ENCODE measurements around the gene SLC24A2. TPM values are rescaled to one million over a fixed set of nuclear protein-coding genes. Genes with fewer than 3 reads are reported as not detected.

Gene SLC24A2
- total and polyA plus RNA-seq, 2 experiments from 2014 or later: 3.5 to 7.1 TPM

DNA sequence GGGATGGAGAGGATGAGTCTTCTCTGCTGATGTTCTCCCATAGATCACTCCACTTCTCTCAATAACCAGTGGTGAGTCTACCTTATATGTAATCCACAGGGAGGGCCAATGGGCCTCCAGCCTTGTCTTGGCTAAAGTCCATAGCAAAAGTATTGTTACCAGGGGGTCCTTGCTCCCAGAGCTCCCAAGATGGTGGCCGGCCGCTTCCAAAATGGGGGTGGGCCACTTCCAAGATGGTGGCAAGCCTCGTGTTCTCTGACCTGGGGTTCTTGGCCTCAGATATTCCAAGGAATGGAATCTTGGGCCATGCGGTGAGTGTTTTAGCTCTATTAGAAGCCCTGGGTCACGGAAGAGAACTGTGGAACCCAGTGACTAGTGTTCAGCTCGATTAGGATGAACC is 12.0 kb upstream of the SLC24A2 start:
- H3K27me3 ChIP-seq (ENCODE audit: insufficient read depth): no peaks in the 10 kb centered on the region
- no peak for ATAC-seq
- no peaks in the 10 kb centered on the region for H3K79me2 ChIP-seq (replicated peaks; ENCODE audit: insufficient read depth)
- H3K27ac ChIP-seq (ENCODE audit: low read depth): 0 out of 2 replicates have a peak overlapping the region, but pooled peaks have one; percentile 46
- H3K4me3 ChIP-seq: no peak overlapping the region
- Mint-ChIP-seq H3K27me3 (ENCODE audit: insufficient read depth, low read depth, poor library complexity) (no peaks in the 10 kb centered on the region), H3K4me3 (no peak overlapping the region), H3K9me3 (no peaks in the 10 kb centered on the region; the same call in 2 of the 3 replicates), H3K36me3 (ENCODE audit: low read depth) (peaks cover 7% of the 10 kb centered on the region; the same call in 2 of the 3 replicates), H3K4me1 (peaks cover 69% of the 10 kb centered on the region), H3K27ac (peak overlapping the region; percentile 61; the same call in 1 of the 2 replicates)
- H3K4me2 ChIP-seq: no peak overlapping the region
- TF ChIP-seq, protein P1, sequence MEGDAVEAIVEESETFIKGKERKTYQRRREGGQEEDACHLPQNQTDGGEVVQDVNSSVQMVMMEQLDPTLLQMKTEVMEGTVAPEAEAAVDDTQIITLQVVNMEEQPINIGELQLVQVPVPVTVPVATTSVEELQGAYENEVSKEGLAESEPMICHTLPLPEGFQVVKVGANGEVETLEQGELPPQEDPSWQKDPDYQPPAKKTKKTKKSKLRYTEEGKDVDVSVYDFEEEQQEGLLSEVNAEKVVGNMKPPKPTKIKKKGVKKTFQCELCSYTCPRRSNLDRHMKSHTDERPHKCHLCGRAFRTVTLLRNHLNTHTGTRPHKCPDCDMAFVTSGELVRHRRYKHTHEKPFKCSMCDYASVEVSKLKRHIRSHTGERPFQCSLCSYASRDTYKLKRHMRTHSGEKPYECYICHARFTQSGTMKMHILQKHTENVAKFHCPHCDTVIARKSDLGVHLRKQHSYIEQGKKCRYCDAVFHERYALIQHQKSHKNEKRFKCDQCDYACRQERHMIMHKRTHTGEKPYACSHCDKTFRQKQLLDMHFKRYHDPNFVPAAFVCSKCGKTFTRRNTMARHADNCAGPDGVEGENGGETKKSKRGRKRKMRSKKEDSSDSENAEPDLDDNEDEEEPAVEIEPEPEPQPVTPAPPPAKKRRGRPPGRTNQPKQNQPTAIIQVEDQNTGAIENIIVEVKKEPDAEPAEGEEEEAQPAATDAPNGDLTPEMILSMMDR (conservative IDR thresholded peaks at IDR 0.05; ENCODE audit: low read depth in 2 of 2): no peak
- TF ChIP-seq, protein P2, sequence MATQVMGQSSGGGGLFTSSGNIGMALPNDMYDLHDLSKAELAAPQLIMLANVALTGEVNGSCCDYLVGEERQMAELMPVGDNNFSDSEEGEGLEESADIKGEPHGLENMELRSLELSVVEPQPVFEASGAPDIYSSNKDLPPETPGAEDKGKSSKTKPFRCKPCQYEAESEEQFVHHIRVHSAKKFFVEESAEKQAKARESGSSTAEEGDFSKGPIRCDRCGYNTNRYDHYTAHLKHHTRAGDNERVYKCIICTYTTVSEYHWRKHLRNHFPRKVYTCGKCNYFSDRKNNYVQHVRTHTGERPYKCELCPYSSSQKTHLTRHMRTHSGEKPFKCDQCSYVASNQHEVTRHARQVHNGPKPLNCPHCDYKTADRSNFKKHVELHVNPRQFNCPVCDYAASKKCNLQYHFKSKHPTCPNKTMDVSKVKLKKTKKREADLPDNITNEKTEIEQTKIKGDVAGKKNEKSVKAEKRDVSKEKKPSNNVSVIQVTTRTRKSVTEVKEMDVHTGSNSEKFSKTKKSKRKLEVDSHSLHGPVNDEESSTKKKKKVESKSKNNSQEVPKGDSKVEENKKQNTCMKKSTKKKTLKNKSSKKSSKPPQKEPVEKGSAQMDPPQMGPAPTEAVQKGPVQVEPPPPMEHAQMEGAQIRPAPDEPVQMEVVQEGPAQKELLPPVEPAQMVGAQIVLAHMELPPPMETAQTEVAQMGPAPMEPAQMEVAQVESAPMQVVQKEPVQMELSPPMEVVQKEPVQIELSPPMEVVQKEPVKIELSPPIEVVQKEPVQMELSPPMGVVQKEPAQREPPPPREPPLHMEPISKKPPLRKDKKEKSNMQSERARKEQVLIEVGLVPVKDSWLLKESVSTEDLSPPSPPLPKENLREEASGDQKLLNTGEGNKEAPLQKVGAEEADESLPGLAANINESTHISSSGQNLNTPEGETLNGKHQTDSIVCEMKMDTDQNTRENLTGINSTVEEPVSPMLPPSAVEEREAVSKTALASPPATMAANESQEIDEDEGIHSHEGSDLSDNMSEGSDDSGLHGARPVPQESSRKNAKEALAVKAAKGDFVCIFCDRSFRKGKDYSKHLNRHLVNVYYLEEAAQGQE (IDR thresholded peaks at IDR 0.05; ENCODE audit: unreplicated experiment): no peak
- TF ChIP-seq EZH2 (IDR thresholded peaks at IDR 0.05; ENCODE audit: low read depth, unreplicated experiment) (no peak), NANOG (IDR thresholded peaks at IDR 0.05; ENCODE audit: borderline replicate concordance) (no peak)
- H2AFZ ChIP-seq: no peak overlapping the region
- H3F3A ChIP-seq (replicated peaks; ENCODE audit: low read depth): no peaks in the 10 kb centered on the region
- H4K20me1 ChIP-seq (replicated peaks; ENCODE audit: insufficient read depth): no peaks in the 10 kb centered on the region
- DNase-seq (ENCODE audit: low spot score): no peak
- no peaks in the 10 kb centered on the region for H3K36me3 ChIP-seq (ENCODE audit: insufficient read depth)
- peaks cover 77% of the 10 kb centered on the region for H3K4me1 ChIP-seq (ENCODE audit: insufficient read depth)
- H3K9me2 ChIP-seq (ENCODE audit: insufficient read depth): 0 out of 2 replicates have a peak, but pooled peaks cover 4% of the 10 kb centered on the region

GRCh38 chr9:19799784-19800183 is 10.9 kb upstream of the SLC24A2 start:
- peak; percentile 89 for DNase-seq (ENCODE audit: low spot score)

More at GRCh38 chr9:19799784-19800183, 10.9 kb upstream of the SLC24A2 start:
- Histone ChIP-seq H3K4me3 (no peak overlapping the region), H4K20me1 (replicated peaks; ENCODE audit: insufficient read depth) (no peaks in the 10 kb centered on the region), H3K27ac (ENCODE audit: low read depth) (peak overlapping the region; percentile 46; the same call in 1 of the 2 replicates), H2AFZ (no peak overlapping the region), H3K36me3 (ENCODE audit: insufficient read depth) (no peaks in the 10 kb centered on the region), H3K9me2 (ENCODE audit: insufficient read depth) (0 out of 2 replicates have a peak, but pooled peaks cover 4% of the 10 kb centered on the region), H3K27me3 (ENCODE audit: insufficient read depth) (no peaks in the 10 kb centered on the region), H3F3A (replicated peaks; ENCODE audit: low read depth) (no peaks in the 10 kb centered on the region), H3K4me1 (ENCODE audit: insufficient read depth) (peaks cover 66% of the 10 kb centered on the region), H3K4me2 (peak overlapping the region; percentile 19; the same call in 1 of the 2 replicates), H3K79me2 (replicated peaks; ENCODE audit: insufficient read depth) (no peaks in the 10 kb centered on the region)
- peak overlapping the region; percentile 71 for H3K27ac Mint-ChIP-seq
- ATAC-seq: peak; percentile 93
- peaks cover 7% of the 10 kb centered on the region; the same call in 2 of the 3 replicates for H3K36me3 Mint-ChIP-seq (ENCODE audit: low read depth)
- H3K27me3 Mint-ChIP-seq (ENCODE audit: insufficient read depth, low read depth, poor library complexity): no peaks in the 10 kb centered on the region
- TF ChIP-seq EZH2 (IDR thresholded peaks at IDR 0.05; ENCODE audit: low read depth, unreplicated experiment): no peak
- TF ChIP-seq, protein P3, sequence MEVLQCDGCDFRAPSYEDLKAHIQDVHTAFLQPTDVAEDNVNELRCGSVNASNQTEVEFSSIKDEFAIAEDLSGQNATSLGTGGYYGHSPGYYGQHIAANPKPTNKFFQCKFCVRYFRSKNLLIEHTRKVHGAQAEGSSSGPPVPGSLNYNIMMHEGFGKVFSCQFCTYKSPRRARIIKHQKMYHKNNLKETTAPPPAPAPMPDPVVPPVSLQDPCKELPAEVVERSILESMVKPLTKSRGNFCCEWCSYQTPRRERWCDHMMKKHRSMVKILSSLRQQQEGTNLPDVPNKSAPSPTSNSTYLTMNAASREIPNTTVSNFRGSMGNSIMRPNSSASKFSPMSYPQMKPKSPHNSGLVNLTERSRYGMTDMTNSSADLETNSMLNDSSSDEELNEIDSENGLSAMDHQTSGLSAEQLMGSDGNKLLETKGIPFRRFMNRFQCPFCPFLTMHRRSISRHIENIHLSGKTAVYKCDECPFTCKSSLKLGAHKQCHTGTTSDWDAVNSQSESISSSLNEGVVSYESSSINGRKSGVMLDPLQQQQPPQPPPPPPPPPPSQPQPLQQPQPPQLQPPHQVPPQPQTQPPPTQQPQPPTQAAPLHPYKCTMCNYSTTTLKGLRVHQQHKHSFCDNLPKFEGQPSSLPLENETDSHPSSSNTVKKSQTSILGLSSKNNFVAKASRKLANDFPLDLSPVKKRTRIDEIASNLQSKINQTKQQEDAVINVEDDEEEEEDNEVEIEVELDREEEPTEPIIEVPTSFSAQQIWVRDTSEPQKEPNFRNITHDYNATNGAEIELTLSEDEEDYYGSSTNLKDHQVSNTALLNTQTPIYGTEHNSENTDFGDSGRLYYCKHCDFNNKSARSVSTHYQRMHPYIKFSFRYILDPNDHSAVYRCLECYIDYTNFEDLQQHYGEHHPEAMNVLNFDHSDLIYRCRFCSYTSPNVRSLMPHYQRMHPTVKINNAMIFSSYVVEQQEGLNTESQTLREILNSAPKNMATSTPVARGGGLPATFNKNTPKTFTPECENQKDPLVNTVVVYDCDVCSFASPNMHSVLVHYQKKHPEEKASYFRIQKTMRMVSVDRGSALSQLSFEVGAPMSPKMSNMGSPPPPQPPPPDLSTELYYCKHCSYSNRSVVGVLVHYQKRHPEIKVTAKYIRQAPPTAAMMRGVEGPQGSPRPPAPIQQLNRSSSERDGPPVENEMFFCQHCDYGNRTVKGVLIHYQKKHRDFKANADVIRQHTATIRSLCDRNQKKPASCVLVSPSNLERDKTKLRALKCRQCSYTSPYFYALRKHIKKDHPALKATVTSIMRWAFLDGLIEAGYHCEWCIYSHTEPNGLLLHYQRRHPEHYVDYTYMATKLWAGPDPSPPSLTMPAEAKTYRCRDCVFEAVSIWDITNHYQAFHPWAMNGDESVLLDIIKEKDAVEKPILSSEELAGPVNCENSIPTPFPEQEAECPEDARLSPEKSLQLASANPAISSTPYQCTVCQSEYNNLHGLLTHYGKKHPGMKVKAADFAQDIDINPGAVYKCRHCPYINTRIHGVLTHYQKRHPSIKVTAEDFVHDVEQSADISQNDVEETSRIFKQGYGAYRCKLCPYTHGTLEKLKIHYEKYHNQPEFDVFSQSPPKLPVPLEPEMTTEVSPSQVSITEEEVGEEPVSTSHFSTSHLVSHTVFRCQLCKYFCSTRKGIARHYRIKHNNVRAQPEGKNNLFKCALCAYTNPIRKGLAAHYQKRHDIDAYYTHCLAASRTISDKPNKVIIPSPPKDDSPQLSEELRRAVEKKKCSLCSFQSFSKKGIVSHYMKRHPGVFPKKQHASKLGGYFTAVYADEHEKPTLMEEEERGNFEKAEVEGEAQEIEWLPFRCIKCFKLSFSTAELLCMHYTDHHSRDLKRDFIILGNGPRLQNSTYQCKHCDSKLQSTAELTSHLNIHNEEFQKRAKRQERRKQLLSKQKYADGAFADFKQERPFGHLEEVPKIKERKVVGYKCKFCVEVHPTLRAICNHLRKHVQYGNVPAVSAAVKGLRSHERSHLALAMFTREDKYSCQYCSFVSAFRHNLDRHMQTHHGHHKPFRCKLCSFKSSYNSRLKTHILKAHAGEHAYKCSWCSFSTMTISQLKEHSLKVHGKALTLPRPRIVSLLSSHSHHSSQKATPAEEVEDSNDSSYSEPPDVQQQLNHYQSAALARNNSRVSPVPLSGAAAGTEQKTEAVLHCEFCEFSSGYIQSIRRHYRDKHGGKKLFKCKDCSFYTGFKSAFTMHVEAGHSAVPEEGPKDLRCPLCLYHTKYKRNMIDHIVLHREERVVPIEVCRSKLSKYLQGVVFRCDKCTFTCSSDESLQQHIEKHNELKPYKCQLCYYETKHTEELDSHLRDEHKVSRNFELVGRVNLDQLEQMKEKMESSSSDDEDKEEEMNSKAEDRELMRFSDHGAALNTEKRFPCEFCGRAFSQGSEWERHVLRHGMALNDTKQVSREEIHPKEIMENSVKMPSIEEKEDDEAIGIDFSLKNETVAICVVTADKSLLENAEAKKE (CRISPR knock-in tag; IDR thresholded peaks at IDR 0.05): peak; percentile 85
- H3K4me1 Mint-ChIP-seq: peaks cover 65% of the 10 kb centered on the region
- no peak overlapping the region for H3K4me3 Mint-ChIP-seq
- no peaks in the 10 kb centered on the region; the same call in 2 of the 3 replicates for H3K9me3 Mint-ChIP-seq

All from GM23338 (cell line).